ENCODE data around the gene RBM15B.

- TF ChIP-seq CTCF (IDR thresholded peaks at IDR 0.05) (no peak), RAD21 (conservative IDR thresholded peaks at IDR 0.05 in 1 of 2, IDR thresholded peaks at IDR 0.05 in 1 of 2) (no peak), EP300 (IDR thresholded peaks at IDR 0.05) (no peak), JUN (IDR thresholded peaks at IDR 0.05) (no peak)
Observed at GRCh38 chr3:51362476-51362875, 28.6 kb upstream of the RBM15B start.

Measured in A549 (cell line).